OCI-LY3 (cell line): ENCODE data around the gene NPEPL1.

Source experiments
- H2AFZ ChIP-seq: fragments of 200-600, 300-600 bp; shearing (Covaris generic); 2 replicates; pipeline ENCODE4 v1.6.0; 2014; ENCODE audit warnings: antibody characterized with exemption, low read depth, low read length
- H3K27ac ChIP-seq: fragments of 200-600, 300-600 bp; sonication (generic); 2 replicates; pipeline ENCODE4 v1.5.1; 2014; ENCODE audit warnings: mild to moderate bottlenecking, low read length, moderate library complexity, mixed read lengths
- H3K27me3 ChIP-seq: fragments of 200-600, 300-600 bp; sonication (generic); 2 replicates; pipeline ENCODE4 v1.6.1; 2014; ENCODE audit warnings: low read depth, low read length, mixed read lengths
- H3K36me3 ChIP-seq: fragments of 200-600, 300-600 bp; sonication (generic); replicated peaks from 2 replicates; pipeline ENCODE3; 2014; ENCODE audit warnings: low read depth, low read length, mixed read lengths
- H3K4me1 ChIP-seq: fragments of 300-600, 200-600 bp; sonication (generic); 2 replicates; pipeline ENCODE4 v1.6.1; 2014; ENCODE audit warnings: low read length, mixed read lengths
- H3K4me2 ChIP-seq: fragments of 200-600, 300-600 bp; sonication (generic); 2 replicates; pipeline ENCODE4 v1.6.1; 2014; ENCODE audit warnings: low read length, mixed read lengths
- H3K4me3 ChIP-seq: fragments of 300-600, 200-600 bp; sonication (generic); 2 replicates; pipeline ENCODE4 v1.5.1; 2014; ENCODE audit warnings: antibody characterized with exemption, mild to moderate bottlenecking, low read length, moderate library complexity
- H3K79me2 ChIP-seq: fragments of 300-600, 200-600 bp; shearing (Covaris generic); 2 replicates; pipeline ENCODE4 v1.6.1; 2014; ENCODE audit warnings: mild to moderate bottlenecking, low read length, mixed read lengths
- H3K9ac ChIP-seq: fragments of 300-600, 200-600 bp; shearing (Covaris generic); 2 replicates; pipeline ENCODE4 v1.6.0; 2014; ENCODE audit warnings: mild to moderate bottlenecking, low read length, moderate library complexity
- H3K9me3 ChIP-seq: fragments of 200-600, 300-600 bp; shearing (Covaris generic); 2 replicates; pipeline ENCODE4 v1.6.1; 2014; ENCODE audit warnings: low read length, mixed read lengths; ENCODE audit not compliant: insufficient read depth
- H4K20me1 ChIP-seq: fragments of 200-600, 300-600 bp; sonication (generic); 2 replicates; pipeline ENCODE4 v1.6.1; 2016; ENCODE audit warnings: low read length, mixed read lengths; ENCODE audit not compliant: insufficient read depth
- CTCF ChIP-seq: fragments of 200-600, 300-600 bp; sonication (generic); IDR thresholded peaks from 2 replicates; pipeline ENCODE4 v1.5.1; 2014; ENCODE audit warnings: antibody characterized with exemption, low read length, low read depth
- EZH2phosphoT487 ChIP-seq: fragments of 200-600 bp; shearing (Covaris generic); IDR thresholded peaks from 2 replicates; pipeline ENCODE4 v1.6.1; 2018; ENCODE audit warnings: antibody characterized with exemption, mixed run types, low read depth

NPEPL1 gene

GRCh38 chr20:58717278-58718091, 24.9 kb downstream of the NPEPL1 start:
- TF ChIP-seq EZH2phosphoT487 = no peak
- TF ChIP-seq CTCF = no peak
- Histone ChIP-seq H4K20me1 (no peaks in the 10 kb centered on the region), H3K36me3 (no peaks in the 10 kb centered on the region), H3K9ac (no peak overlapping the region), H2AFZ (no peak overlapping the region), H3K27me3 (peaks cover 8% of the 10 kb centered on the region; the same call in 1 of the 2 replicates), H3K79me2 (no peaks in the 10 kb centered on the region), H3K4me2 (no peak overlapping the region), H3K9me3 (no peaks in the 10 kb centered on the region), H3K27ac (no peak overlapping the region), H3K4me3 (no peak overlapping the region), H3K4me1 (no peaks in the 10 kb centered on the region)

- H3K27me3 ChIP-seq = peaks cover 15% of the 10 kb centered on the region; the same call in 1 of the 2 replicates
- H3K9me3 ChIP-seq = no peaks in the 10 kb centered on the region
- H4K20me1 ChIP-seq = no peaks in the 10 kb centered on the region
- TF ChIP-seq EZH2phosphoT487 = no peak
- no peak for TF ChIP-seq CTCF
- H3K4me1 ChIP-seq = no peaks in the 10 kb centered on the region
- no peaks in the 10 kb centered on the region for H3K79me2 ChIP-seq
- no peak overlapping the region for H3K4me2 ChIP-seq
- no peak overlapping the region for H3K9ac ChIP-seq
- H3K36me3 ChIP-seq = no peaks in the 10 kb centered on the region
- no peak overlapping the region for H3K27ac ChIP-seq
- no peak overlapping the region for H3K4me3 ChIP-seq
- no peak overlapping the region for H2AFZ ChIP-seq
Observed at GRCh38 chr20:58718121-58718563, 25.5 kb downstream of the NPEPL1 start.

DNA sequence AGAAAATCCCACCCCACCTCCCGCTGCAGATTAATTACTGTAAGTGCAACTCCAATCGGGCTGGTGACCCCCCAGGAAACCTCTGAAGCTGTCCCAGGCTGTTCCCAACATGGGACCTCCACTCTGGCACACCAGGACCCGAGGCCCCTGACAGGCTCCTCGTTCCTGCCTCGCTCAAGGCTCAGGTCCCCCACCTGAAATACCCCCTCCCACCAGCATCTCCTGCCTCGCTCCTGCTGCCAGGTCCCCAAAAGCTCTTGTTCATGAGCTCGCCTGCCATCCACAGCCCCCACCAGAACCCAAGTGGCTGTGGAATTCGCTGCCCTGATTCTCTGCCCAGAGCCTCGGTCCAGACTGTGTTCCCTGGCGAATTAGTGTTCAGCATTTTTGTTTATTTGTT, 26.1 kb downstream of the NPEPL1 start:
- no peaks in the 10 kb centered on the region for H3K9me3 ChIP-seq
- peaks cover 21% of the 10 kb centered on the region for H3K27me3 ChIP-seq
- H3K4me3 ChIP-seq = no peak overlapping the region
- H3K4me1 ChIP-seq = no peaks in the 10 kb centered on the region
- H3K9ac ChIP-seq = no peak overlapping the region
- TF ChIP-seq EZH2phosphoT487 (no peak), CTCF (no peak)
- H4K20me1 ChIP-seq = no peaks in the 10 kb centered on the region
- H3K27ac ChIP-seq = no peak overlapping the region
- H2AFZ ChIP-seq = no peak overlapping the region
- no peaks in the 10 kb centered on the region for H3K79me2 ChIP-seq
- H3K4me2 ChIP-seq = no peak overlapping the region
- no peaks in the 10 kb centered on the region for H3K36me3 ChIP-seq

DNA sequence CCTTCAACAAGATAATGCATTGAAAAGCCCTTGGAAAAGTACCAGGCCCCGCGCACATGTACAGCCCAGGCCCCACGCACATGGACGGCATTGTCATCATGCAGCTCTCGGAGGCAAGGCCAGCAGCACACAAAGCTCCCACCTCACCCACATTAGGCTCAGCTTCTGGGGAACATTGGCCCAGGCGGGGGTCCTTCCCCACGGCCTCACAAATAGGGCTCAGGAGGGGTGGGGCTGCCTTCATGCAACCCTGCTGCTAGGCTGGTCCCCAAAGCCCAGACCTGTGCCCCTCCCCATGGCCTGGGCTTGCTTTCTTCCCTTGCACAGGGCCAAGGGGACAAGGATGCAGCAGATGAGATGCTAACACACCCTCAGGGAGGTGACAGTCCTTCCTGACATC, 26.7 kb downstream of the NPEPL1 start:
- no peaks in the 10 kb centered on the region for H4K20me1 ChIP-seq
- H3K4me2 ChIP-seq = no peak overlapping the region
- H3K4me3 ChIP-seq = no peak overlapping the region
- H3K9me3 ChIP-seq = no peaks in the 10 kb centered on the region
- no peak overlapping the region for H3K9ac ChIP-seq
- H3K79me2 ChIP-seq = no peaks in the 10 kb centered on the region
- H3K36me3 ChIP-seq = no peaks in the 10 kb centered on the region
- no peak overlapping the region for H3K27ac ChIP-seq
- no peaks in the 10 kb centered on the region for H3K4me1 ChIP-seq
- H2AFZ ChIP-seq = no peak overlapping the region
- H3K27me3 ChIP-seq = peaks cover 26% of the 10 kb centered on the region
- TF ChIP-seq CTCF = no peak
- no peak for TF ChIP-seq EZH2phosphoT487
